SIG-M5 treated with dmso at 0.1 percent for 504 hours (cell line): ENCODE results near the gene ASCC2.

Experiments
- DNase-seq: peaks from one replicate; lab custom pipeline; 2025; ENCODE audit not compliant: unreplicated experiment; lab: John Stamatoyannopoulos, UW

The ASCC2 gene

DNA sequence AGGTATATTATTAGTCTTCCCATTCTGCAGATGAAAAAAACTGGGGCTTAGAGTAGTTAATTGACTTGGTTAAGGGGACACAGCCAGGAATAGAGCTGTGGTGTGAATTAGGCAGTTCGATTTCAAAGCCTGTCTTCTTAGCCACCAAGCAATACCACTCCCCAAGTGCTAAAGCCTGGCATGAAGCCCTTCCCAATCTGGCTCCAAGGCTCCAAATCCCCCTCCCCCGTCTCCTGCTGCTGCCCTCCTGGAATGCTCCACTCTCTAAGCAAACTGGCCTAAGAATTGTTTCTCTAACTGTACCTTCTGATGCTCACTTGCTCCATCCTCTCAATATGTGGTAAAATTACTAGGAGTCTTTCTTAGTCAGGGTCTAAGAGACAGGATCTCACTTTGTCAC lies 18.6 kb downstream of the ASCC2 start:
- DNase-seq: no peak

- no peak for DNase-seq
Observed at GRCh38 chr22:29817724-29818123, 20.4 kb downstream of the ASCC2 start.

- DNase-seq: no peak
Observed at GRCh38 chr22:29816980-29817379, 21.1 kb downstream of the ASCC2 start.

DNA sequence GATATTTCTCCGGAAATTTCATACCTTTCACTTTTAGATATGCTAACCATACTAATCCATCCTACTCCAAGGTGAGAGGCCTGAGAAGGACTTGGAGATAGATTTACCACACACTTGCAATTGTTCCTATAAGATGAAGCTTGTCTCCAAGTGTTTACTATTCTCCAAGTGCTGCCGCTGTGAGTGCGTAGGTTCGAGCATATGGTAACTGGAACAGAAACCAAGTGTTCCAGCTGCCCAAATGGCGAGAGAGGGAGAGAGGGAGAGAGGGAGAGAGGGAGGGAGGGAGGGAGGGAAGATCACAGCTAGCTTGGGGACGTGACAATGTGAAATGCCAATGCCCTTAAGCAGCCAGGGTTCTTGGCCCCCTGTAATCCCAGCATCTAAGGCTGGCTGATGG lies 21.5 kb downstream of the ASCC2 start:
- DNase-seq: no peak

DNA sequence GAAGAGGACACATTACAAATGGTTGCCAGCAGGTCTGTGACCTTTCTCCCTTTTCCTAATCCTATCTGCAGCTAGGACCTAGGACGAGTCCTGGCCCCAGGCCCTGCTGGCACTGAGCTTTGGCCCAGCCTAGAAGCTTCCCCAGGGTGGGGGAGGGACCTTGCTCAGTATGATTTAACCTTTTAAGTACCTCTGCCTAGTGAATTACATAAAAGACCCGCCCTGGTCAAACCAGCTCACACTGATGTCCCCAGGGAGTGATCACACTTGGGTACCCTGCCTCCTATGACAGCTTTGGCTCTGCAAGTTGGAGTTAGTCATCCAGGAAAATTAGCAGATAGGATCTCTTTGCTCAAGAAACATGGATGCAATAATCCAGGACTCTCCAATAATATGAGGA lies 21.9 kb downstream of the ASCC2 start:
- DNase-seq: no peak

DNA sequence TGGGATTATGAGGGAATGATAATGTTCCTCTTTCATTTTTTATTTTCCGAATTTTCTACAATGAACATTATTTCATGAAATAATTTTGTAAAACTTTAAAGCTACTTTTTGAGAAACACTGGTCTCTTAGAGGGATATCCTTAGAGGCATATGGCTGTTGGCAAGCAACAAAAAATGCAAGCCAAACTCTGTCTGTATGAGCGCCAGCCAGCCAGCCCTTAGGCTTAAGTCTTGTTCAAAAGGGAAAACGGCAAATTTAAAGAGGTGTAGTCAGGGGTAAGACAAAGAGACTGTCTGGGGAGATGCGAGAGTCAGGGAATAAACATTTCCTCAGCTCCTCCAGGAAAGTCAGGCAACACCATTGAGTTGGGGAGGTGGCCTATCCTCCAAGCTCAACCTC lies 22.5 kb downstream of the ASCC2 start:
- no peak for DNase-seq

DNA sequence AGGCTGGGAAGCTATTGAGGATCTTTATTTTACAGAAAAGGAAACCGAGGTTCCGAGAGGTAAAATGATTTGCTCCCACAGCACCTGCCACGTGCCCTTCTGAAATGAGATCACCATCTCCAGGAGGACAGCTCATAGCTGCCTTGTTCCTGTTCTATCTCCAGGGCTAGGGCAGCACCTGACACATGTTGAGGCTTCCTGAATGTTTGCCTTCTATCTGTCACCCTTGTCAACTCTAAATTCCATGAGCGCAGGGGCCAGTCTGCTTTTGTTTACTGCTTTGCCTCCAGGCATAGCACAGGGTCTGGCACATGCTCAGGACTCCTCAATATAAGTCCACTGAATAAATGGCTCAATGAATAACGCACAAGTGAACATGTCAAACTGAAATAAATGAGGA lies 24.1 kb downstream of the ASCC2 start:
- DNase-seq: no peak

- DNase-seq: peak; percentile 5
Observed at GRCh38 chr22:29813563-29813962, 24.5 kb downstream of the ASCC2 start.

DNA sequence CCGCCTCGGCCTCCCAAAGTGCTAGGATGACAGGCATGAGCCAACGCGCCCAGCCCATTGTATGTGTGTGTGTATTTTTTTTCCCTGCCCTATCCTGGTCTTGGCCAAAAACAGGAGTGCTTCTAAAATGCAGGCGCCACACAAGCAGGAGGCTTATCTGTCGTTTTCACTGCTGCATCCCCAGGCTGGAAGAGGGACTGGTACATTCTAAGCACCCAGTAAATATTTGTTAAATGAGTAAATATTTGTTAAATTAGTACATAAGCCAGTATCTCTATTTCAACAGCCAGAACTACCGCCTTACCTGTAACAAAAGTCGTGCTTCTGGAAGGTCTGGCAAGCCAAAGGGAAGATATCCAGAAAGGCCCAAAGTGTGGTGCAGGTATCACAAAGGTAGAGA lies 24.9 kb downstream of the ASCC2 start:
- DNase-seq: no peak

DNA sequence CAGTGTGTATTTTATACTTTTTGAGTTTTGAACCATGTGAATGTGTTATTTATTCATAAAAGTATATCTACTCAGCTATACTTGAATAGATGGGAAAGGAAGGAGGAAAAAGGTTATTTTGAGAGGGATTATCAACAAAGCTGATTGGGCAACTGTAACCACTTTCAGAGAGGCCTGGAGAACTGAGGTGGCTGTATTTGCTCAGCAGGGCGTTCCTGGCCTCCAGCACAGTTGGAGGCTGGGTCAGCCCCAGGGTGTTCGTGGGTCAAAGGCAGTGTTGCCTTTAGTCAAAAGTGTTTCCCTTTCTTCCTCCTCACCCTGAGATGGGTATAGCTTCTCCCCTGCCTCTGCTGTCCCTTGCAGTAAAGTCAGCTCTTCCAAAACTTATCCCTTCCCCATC lies 26.7 kb downstream of the ASCC2 start:
- peak; percentile 3 for DNase-seq

GRCh38 chr22:29810216-29810615 lies 27.9 kb downstream of the ASCC2 start:
- DNase-seq: no peak

DNA sequence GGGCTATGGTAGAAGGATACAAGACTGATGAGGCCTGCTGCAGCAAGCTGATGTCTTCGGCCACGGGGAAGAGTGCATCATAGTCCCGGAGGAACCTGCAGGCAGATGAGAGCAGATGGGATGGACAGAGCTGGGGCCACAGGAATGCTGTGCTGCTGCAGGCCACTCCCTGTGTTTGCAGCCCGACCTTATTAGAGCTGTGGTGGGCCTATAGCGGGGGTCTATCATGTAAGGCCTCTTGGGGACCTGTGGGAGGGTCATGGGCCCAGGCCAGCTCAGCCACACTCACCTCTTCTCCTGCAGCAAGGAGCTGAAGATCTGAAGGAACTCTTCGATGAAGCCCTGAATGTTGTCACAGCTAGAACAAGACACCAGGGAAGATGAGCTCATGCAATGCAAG lies 31.9 kb downstream of the ASCC2 start:
- no peak for DNase-seq

- DNase-seq: no peak
Observed at GRCh38 chr22:29804985-29805384, 33.1 kb downstream of the ASCC2 start.

DNA sequence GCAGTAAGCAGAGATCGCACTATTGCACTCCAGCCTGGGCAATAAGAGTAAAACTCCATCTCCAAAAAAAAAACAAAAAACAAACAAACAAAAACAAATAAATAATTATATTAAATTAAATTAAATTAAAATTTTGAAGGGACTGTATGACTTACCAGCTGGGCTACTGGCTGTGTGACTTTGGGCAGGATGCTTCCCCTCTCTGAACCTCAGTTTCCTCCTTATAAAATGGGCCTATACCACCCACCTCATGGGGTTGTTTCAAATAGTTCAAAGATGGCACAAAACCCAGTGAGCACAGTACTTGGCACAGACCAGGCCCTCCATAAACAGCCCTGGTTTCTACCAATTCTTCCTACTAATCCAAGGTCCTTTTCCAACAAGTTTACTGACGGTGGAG lies 34.9 kb downstream of the ASCC2 start:
- no peak for DNase-seq

- DNase-seq: no peak
Observed at GRCh38 chr22:29801796-29802195, 36.3 kb downstream of the ASCC2 start.

GRCh38 chr22:29801153-29801552 lies 36.9 kb downstream of the ASCC2 start:
- DNase-seq: no peak

DNA sequence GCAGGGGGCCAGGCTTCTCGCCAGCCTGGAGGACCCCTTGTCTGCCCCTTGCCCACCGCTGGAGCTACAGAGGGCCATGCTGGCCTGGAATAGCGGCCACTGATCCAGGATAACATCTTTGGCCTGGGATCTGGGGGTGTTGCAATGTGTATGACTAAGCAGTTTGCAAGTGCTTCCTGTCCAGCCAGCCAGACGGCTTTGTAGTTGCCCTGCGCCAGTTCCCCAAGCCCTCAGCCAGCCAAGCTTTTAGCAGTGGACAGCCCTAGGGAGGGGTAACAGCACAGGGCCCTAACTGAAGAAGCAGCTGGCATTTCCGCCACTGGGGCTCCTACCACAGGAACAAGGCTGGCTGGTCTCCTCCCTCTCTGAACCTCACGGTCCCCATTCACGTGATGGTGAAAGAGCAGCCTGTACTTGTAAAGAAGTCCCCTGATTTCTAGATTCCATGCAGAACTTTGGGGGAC lies 38.8 kb downstream of the ASCC2 start:
- DNase-seq: peak; percentile 77

GRCh38 chr22:29798801-29799200 lies 39.3 kb downstream of the ASCC2 start:
- no peak for DNase-seq

- peak; percentile 18 for DNase-seq
Observed at GRCh38 chr22:29798318-29798717, 39.8 kb downstream of the ASCC2 start.

GRCh38 chr22:29797351-29797750 lies 40.7 kb downstream of the ASCC2 start:
- peak; percentile 45 for DNase-seq

GRCh38 chr22:29795663-29796062 lies 42.4 kb downstream of the ASCC2 start:
- peak; percentile 3 for DNase-seq

GRCh38 chr22:29793396-29793795 lies 44.7 kb downstream of the ASCC2 start:
- DNase-seq: no peak

DNA sequence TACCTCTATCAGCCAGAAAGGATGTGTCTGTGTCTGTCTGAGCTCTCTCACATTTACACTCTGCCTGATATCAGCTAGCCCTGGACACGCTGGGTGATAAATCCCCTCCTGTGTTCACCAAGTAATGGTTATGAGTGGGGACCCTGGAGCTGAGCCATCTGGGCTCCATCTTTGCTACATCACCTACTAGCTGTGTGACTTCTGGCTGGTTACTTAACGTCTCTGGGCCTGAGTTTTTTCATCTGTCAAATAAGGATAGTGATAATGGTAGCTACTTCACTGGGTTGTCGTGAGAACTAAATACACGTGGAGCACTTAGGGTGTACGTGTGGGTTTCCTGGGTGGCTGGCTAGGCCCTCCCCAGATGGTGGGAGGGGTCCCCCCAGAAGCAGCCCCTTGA lies 48.0 kb downstream of the ASCC2 start:
- DNase-seq: no peak
